Chondrocyte (in vitro differentiated cells): ENCODE data around the gene UBE2H. TPM values are rescaled to one million over a fixed set of nuclear protein-coding genes. Genes with fewer than 3 reads are reported as not detected.

Source experiments
- DNase-seq: peaks from one replicate; pipeline ENCODE4 v3.0.0; 2021; ENCODE audit warnings: mixed read lengths, low spot score
- H3K27ac Mint-ChIP-seq: one replicate; pipeline ENCODE4 v1.8.0; 2021; ENCODE audit warnings: mild to moderate bottlenecking, moderate library complexity, mixed read lengths; ENCODE audit not compliant: unreplicated experiment
- H3K27me3 Mint-ChIP-seq: 2 replicates; pipeline ENCODE4 v1.8.0; 2021; ENCODE audit warnings: low read depth, mixed read lengths
- H3K36me3 Mint-ChIP-seq: 2 replicates; pipeline ENCODE4 v1.8.0; 2021; ENCODE audit warnings: low read depth, mixed read lengths
- H3K4me1 Mint-ChIP-seq: 2 replicates; pipeline ENCODE4 v1.8.0; 2021; ENCODE audit warnings: low read depth, mild to moderate bottlenecking, mixed read lengths
- H3K4me3 Mint-ChIP-seq: one replicate; pipeline ENCODE4 v1.8.0; 2021; ENCODE audit warnings: mild to moderate bottlenecking, moderate library complexity, mixed read lengths; ENCODE audit not compliant: unreplicated experiment
- H3K9me3 Mint-ChIP-seq: 2 replicates; pipeline ENCODE4 v1.8.0; 2021; ENCODE audit warnings: low read depth, mixed read lengths
- CTCF ChIP-seq: fragments of 200-600 bp; sonication (generic); IDR thresholded peaks from 2 replicates; pipeline ENCODE4 v1.5.0; 2021; ENCODE audit warnings: antibody characterized with exemption, mild to moderate bottlenecking, moderate library complexity
- total RNA-seq: library from RNA; stranded (reverse); gene quantifications from 3 replicates; pipeline ENCODE4 v1.2.1, GENCODE V29; 2021

The UBE2H gene
- total RNA-seq, 1 donor from 2014 or later, result 167 TPM

- H3K27ac Mint-ChIP-seq, result no peak overlapping the region
- H3K27me3 Mint-ChIP-seq, result no peaks in the 10 kb centered on the region
- no peak for TF ChIP-seq CTCF
- no peak overlapping the region for H3K4me3 Mint-ChIP-seq
- H3K9me3 Mint-ChIP-seq, result no peaks in the 10 kb centered on the region
- no peak for DNase-seq
- H3K36me3 Mint-ChIP-seq, result no peaks in the 10 kb centered on the region
- peaks cover 6% of the 10 kb centered on the region for H3K4me1 Mint-ChIP-seq
Observed at GRCh38 chr7:129990403-129991192, 37.8 kb upstream of the UBE2H start.

GRCh38 chr7:129989466-129989865, 36.7 kb upstream of the UBE2H start:
- Mint-ChIP-seq H3K4me3 (no peak overlapping the region), H3K4me1 (peaks cover 8% of the 10 kb centered on the region), H3K27me3 (no peaks in the 10 kb centered on the region), H3K36me3 (no peaks in the 10 kb centered on the region), H3K27ac (no peak overlapping the region), H3K9me3 (no peaks in the 10 kb centered on the region)
- no peak for TF ChIP-seq CTCF
- DNase-seq, result no peak

GRCh38 chr7:129986600-129986999, 33.8 kb upstream of the UBE2H start:
- H3K27me3 Mint-ChIP-seq, result no peaks in the 10 kb centered on the region
- TF ChIP-seq CTCF, result no peak
- H3K4me1 Mint-ChIP-seq, result peaks cover 13% of the 10 kb centered on the region
- no peak overlapping the region for H3K27ac Mint-ChIP-seq
- no peak overlapping the region for H3K4me3 Mint-ChIP-seq
- H3K36me3 Mint-ChIP-seq, result no peaks in the 10 kb centered on the region
- no peak for DNase-seq
- H3K9me3 Mint-ChIP-seq, result no peaks in the 10 kb centered on the region

- Mint-ChIP-seq H3K27me3 (no peaks in the 10 kb centered on the region), H3K9me3 (no peaks in the 10 kb centered on the region), H3K36me3 (no peaks in the 10 kb centered on the region), H3K27ac (no peak overlapping the region), H3K4me1 (peaks cover 7% of the 10 kb centered on the region), H3K4me3 (no peak overlapping the region)
- no peak for TF ChIP-seq CTCF
- DNase-seq, result no peak
Observed at GRCh38 chr7:129980667-129981066, 27.9 kb upstream of the UBE2H start.

GRCh38 chr7:129975309-129975708, 22.5 kb upstream of the UBE2H start:
- H3K4me1 Mint-ChIP-seq, result peaks cover 7% of the 10 kb centered on the region
- H3K27ac Mint-ChIP-seq, result no peak overlapping the region
- no peaks in the 10 kb centered on the region for H3K9me3 Mint-ChIP-seq
- TF ChIP-seq CTCF, result no peak
- DNase-seq, result no peak
- H3K4me3 Mint-ChIP-seq, result no peak overlapping the region
- no peaks in the 10 kb centered on the region for H3K36me3 Mint-ChIP-seq
- no peaks in the 10 kb centered on the region for H3K27me3 Mint-ChIP-seq
